ENCODE results near the gene SMYD3. TPM values are rescaled to one million over a fixed set of nuclear protein-coding genes. Genes with fewer than 3 reads are reported as not detected.

Gene SMYD3
- total and polyA plus RNA-seq, 2 donors (not counting 1 experiment from before 2014, with no cell fraction given): 69.4 to 83.1 TPM

DNA sequence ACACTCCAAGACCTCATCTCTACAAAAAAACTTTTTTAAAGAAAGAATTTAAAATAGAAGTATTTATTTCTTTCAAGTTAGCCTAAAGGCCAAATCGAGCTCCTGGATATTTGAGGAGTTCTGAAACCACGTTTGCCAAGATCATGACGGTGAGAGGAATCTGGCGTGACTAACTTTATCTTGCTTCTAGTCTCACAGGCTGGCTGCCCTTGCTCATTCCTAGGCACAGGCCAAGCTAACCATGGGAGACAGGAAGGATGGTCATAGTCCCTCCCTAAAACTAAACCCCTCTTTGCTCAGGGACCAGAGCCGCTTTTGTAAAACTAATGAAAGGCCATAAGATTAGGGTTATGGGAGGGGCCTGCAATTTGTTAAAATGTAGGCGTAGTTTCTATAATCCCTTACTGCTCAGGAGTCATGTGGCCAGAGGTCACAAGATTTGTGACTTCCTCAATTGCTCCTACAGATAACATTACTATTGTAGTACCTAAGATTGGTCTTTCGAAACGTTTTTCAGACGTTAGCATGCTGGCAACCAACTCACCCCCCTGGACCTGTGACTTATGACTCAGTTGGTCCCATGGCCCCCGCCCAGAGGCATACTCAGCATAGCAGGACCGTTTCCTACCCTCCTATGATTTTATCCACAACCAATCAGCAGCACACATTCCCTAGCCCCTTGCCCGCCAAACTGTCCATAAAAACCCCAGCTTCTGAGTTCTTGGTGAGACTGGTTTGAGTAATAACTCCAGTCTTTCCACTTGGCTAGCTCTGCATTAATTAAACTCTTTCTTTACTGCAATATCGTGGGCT is 425.0 kb downstream of the SMYD3 start:
- Histone ChIP-seq H3K4me3 (replicated peaks in 1 of 4; ENCODE audit: control extremely low read depth in 1 of 4, insufficient read depth in 1 of 4, low read depth in 3 of 4, low read length in 4 of 4) (no peak overlapping the region), H3K27me3 (ENCODE audit: control insufficient read depth, insufficient read depth, low read length) (no peaks in the 10 kb centered on the region), H3K4me1 (ENCODE audit: control insufficient read depth, extremely low read depth, insufficient read depth, low read length) (no peaks in the 10 kb centered on the region), H3K9ac (ENCODE audit: insufficient read depth, low read length) (no peak overlapping the region), H3K9me3 (ENCODE audit: control insufficient read depth, insufficient read depth, low read depth, low read length) (no peaks in the 10 kb centered on the region), H2AFZ (ENCODE audit: low read length) (no peak overlapping the region), H4K20me1 (ENCODE audit: control insufficient read depth, extremely low read depth, insufficient read depth, low read length) (no peaks in the 10 kb centered on the region), H3K79me2 (ENCODE audit: control insufficient read depth, insufficient read depth, low read length) (no peaks in the 10 kb centered on the region), H3K27ac (ENCODE audit: insufficient read depth, low read length) (no peak overlapping the region), H3K4me2 (ENCODE audit: extremely low read depth, insufficient read depth, low read length) (no peak overlapping the region), H3K36me3 (ENCODE audit: control insufficient read depth, insufficient read depth, low read length) (no peaks in the 10 kb centered on the region)
- DNase-seq (ENCODE audit: low read depth in 2 of 2): no peak
- TF ChIP-seq EZH2 (IDR thresholded peaks at IDR 0.05; ENCODE audit: low read length, missing control alignments): no peak
- TF ChIP-seq, protein P1, sequence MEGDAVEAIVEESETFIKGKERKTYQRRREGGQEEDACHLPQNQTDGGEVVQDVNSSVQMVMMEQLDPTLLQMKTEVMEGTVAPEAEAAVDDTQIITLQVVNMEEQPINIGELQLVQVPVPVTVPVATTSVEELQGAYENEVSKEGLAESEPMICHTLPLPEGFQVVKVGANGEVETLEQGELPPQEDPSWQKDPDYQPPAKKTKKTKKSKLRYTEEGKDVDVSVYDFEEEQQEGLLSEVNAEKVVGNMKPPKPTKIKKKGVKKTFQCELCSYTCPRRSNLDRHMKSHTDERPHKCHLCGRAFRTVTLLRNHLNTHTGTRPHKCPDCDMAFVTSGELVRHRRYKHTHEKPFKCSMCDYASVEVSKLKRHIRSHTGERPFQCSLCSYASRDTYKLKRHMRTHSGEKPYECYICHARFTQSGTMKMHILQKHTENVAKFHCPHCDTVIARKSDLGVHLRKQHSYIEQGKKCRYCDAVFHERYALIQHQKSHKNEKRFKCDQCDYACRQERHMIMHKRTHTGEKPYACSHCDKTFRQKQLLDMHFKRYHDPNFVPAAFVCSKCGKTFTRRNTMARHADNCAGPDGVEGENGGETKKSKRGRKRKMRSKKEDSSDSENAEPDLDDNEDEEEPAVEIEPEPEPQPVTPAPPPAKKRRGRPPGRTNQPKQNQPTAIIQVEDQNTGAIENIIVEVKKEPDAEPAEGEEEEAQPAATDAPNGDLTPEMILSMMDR (conservative IDR thresholded peaks at IDR 0.05 in 1 of 2, IDR thresholded peaks at IDR 0.05 in 1 of 2; ENCODE audit: low read depth in 1 of 2, low read length in 2 of 2): no peak

DNA sequence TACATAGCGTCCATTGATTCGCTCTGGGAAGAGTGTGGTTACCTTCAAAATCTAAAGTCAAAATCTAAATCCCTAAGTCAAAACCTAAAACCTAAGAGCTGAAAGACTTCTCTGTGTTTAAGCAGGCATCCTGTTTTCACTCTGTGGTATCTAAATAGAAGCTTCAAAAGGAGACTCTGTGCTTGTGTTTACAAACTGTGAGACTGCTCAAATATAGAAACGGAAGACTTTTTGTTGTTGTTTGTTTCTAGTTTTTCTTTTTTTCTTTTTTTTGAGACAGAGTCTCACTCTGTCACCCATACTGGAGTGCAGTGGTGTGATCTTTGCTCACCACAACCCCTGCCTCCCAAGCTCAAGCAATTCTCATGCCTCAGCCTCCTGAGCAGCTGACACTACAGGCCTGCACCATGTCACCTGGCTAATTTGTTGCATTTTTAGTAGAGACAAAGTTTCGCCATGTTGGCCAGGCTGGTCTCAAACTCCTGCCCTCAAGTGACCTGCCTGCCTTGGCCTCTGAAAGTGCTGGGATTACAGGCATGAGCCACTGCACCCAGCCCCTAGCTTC is 425.9 kb downstream of the SMYD3 start:
- Histone ChIP-seq H4K20me1 (ENCODE audit: control insufficient read depth, extremely low read depth, insufficient read depth, low read length) (no peaks in the 10 kb centered on the region), H2AFZ (ENCODE audit: low read length) (no peak overlapping the region), H3K27me3 (ENCODE audit: control insufficient read depth, insufficient read depth, low read length) (no peaks in the 10 kb centered on the region), H3K9ac (ENCODE audit: insufficient read depth, low read length) (no peak overlapping the region), H3K9me3 (ENCODE audit: control insufficient read depth, insufficient read depth, low read depth, low read length) (no peaks in the 10 kb centered on the region), H3K36me3 (ENCODE audit: control insufficient read depth, insufficient read depth, low read length) (no peaks in the 10 kb centered on the region), H3K4me3 (replicated peaks in 1 of 4; ENCODE audit: control extremely low read depth in 1 of 4, insufficient read depth in 1 of 4, low read depth in 3 of 4, low read length in 4 of 4) (no peak overlapping the region), H3K4me1 (ENCODE audit: control insufficient read depth, extremely low read depth, insufficient read depth, low read length) (no peaks in the 10 kb centered on the region), H3K4me2 (ENCODE audit: extremely low read depth, insufficient read depth, low read length) (no peak overlapping the region), H3K79me2 (ENCODE audit: control insufficient read depth, insufficient read depth, low read length) (no peaks in the 10 kb centered on the region), H3K27ac (ENCODE audit: insufficient read depth, low read length) (no peak overlapping the region)
- no peak for TF ChIP-seq EZH2 (IDR thresholded peaks at IDR 0.05; ENCODE audit: low read length, missing control alignments)
- TF ChIP-seq, protein P1 (conservative IDR thresholded peaks at IDR 0.05 in 1 of 2, IDR thresholded peaks at IDR 0.05 in 1 of 2; ENCODE audit: low read depth in 1 of 2, low read length in 2 of 2): no peak
- DNase-seq (ENCODE audit: low read depth in 2 of 2): no peak

- Histone ChIP-seq H3K4me2 (ENCODE audit: extremely low read depth, insufficient read depth, low read length) (no peak overlapping the region), H2AFZ (ENCODE audit: low read length) (no peak overlapping the region), H3K4me1 (ENCODE audit: control insufficient read depth, extremely low read depth, insufficient read depth, low read length) (no peaks in the 10 kb centered on the region), H4K20me1 (ENCODE audit: control insufficient read depth, extremely low read depth, insufficient read depth, low read length) (no peaks in the 10 kb centered on the region), H3K27me3 (ENCODE audit: control insufficient read depth, insufficient read depth, low read length) (no peaks in the 10 kb centered on the region), H3K9ac (ENCODE audit: insufficient read depth, low read length) (no peak overlapping the region), H3K36me3 (ENCODE audit: control insufficient read depth, insufficient read depth, low read length) (no peaks in the 10 kb centered on the region), H3K4me3 (replicated peaks in 1 of 4; ENCODE audit: control extremely low read depth in 1 of 4, insufficient read depth in 1 of 4, low read depth in 3 of 4, low read length in 4 of 4) (no peak overlapping the region), H3K27ac (ENCODE audit: insufficient read depth, low read length) (no peak overlapping the region), H3K79me2 (ENCODE audit: control insufficient read depth, insufficient read depth, low read length) (no peaks in the 10 kb centered on the region), H3K9me3 (ENCODE audit: control insufficient read depth, insufficient read depth, low read depth, low read length) (no peaks in the 10 kb centered on the region)
- DNase-seq (ENCODE audit: low read depth in 2 of 2): no peak
- no peak for TF ChIP-seq EZH2 (IDR thresholded peaks at IDR 0.05; ENCODE audit: low read length, missing control alignments)
- TF ChIP-seq, protein P1 (conservative IDR thresholded peaks at IDR 0.05 in 1 of 2, IDR thresholded peaks at IDR 0.05 in 1 of 2; ENCODE audit: low read depth in 1 of 2, low read length in 2 of 2): no peak
Observed at GRCh38 chr1:246080031-246080430, 427.0 kb downstream of the SMYD3 start.
